ENCODE measurements around the gene FRG2. TPM values are rescaled to one million over a fixed set of nuclear protein-coding genes. Genes with fewer than 3 reads are reported as not detected.
"Not testable (repeated sequence)": the region's sequence is repeated elsewhere in the genome, so short reads cannot be mapped to it uniquely, and the experiment has no call there.

The FRG2 gene
- total RNA-seq, 1 donor = not detected

DNA sequence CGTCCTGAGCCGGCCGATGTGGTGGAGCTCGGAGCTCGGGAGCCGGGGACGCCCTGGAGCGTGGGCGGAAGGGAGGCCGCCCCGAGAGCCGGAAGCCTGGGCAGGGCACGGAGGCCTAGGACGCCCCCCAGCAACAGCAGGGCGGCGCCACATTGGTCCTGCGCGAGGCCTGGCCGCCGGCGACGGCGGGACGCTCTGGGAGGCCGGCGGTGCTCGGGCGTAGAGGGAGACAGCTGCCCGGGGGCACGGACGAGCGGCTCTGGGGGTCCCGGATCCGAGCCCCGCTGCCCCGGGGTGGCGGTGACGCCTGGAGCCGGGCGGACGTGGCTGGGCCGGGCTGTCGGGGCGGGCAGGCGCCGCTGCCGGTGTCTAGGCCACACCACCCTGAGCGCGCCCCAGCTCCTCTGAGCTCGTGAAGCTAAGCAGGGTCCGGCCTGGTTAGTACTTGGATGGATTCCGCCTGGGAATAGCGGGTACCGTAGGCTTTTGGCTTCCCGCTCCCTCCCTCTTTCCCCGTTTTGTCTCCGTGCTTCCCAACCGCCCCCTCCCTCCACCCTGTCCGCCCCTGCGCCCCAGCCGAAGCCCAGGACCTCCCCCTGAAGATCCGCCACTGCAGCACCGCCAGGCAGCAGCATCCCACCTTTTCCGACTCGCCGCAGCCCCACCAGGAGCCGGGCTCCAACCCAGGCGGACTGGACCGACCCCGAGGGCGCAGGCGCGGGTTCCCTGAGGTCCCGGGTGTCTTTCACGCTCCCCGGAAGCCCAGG lies 12.1 kb downstream of the FRG2 start:
- TF ChIP-seq, protein P1, sequence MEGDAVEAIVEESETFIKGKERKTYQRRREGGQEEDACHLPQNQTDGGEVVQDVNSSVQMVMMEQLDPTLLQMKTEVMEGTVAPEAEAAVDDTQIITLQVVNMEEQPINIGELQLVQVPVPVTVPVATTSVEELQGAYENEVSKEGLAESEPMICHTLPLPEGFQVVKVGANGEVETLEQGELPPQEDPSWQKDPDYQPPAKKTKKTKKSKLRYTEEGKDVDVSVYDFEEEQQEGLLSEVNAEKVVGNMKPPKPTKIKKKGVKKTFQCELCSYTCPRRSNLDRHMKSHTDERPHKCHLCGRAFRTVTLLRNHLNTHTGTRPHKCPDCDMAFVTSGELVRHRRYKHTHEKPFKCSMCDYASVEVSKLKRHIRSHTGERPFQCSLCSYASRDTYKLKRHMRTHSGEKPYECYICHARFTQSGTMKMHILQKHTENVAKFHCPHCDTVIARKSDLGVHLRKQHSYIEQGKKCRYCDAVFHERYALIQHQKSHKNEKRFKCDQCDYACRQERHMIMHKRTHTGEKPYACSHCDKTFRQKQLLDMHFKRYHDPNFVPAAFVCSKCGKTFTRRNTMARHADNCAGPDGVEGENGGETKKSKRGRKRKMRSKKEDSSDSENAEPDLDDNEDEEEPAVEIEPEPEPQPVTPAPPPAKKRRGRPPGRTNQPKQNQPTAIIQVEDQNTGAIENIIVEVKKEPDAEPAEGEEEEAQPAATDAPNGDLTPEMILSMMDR (IDR thresholded peaks at IDR 0.05; ENCODE audit: insufficient read depth, low read length) = no peak

DNA sequence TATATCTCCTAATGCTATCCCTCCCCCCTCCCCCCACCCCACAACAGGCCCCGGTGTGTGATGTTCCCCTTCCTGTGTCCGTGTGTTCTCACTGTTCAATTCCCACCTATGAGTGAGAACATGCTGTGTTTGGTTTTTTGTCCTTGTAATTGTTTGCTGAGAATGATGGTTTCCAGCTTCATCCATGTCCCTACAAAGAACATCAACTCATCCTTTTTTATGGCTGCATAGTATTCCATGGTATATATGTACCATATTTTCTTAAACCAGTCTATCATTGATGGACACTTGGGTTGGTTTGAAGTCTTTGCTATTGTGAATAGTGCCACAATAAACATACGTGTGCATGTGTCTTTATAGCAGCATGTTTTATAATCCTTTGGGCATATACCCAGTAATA lies 37.1 kb downstream of the FRG2 start:
- H3K4me3 ChIP-seq (ENCODE audit: low read depth, low read length); DNase-seq (ENCODE audit: low read depth): not testable (repeated sequence)

More for the DNA sequence above, 12.1 kb downstream of the FRG2 start:
- no peak for DNase-seq (ENCODE audit: low read depth)
- no peak overlapping the region for H3K4me3 ChIP-seq (ENCODE audit: low read depth, low read length)

- TF ChIP-seq, protein P1 (IDR thresholded peaks at IDR 0.05; ENCODE audit: insufficient read depth, low read length) = no peak
- no peak for DNase-seq (ENCODE audit: low read depth)
- no peak overlapping the region for H3K4me3 ChIP-seq (ENCODE audit: low read depth, low read length)
These were observed 38.1 kb downstream of the FRG2 start for GRCh38 chr4:189988877-189989431.

GRCh38 chr4:189985651-189986243 lies 41.3 kb downstream of the FRG2 start:
- DNase-seq (ENCODE audit: low read depth); H3K4me3 ChIP-seq (ENCODE audit: low read depth, low read length): not testable (repeated sequence)

DNA sequence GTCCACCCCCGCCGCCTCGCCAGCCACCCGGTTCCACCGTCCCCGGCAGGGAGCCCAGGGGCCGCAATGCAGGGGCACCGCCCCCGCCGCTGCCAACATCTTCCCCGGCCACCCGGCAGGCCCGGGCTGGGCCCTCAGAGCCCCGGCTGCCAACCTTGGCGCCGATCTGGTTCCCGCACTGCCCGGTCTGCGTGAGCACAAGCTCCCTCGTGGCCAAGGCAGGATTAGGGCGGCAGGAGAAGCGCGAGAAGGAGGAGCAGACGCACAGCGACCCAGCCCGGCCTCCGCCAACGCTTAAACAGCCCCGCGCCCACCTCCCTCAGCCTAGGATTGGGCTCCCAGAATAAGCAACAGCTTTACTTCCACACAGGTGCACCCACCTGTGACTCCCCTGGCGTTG lies 42.4 kb downstream of the FRG2 start:
- DNase-seq (ENCODE audit: low read depth) = not testable (repeated sequence)

GRCh38 chr4:189983916-189984526 lies 43.0 kb downstream of the FRG2 start:
- not testable (repeated sequence) for H3K4me3 ChIP-seq (ENCODE audit: low read depth, low read length); DNase-seq (ENCODE audit: low read depth)

More for the DNA sequence above, 42.4 kb downstream of the FRG2 start:
- not testable (repeated sequence) for H3K4me3 ChIP-seq (ENCODE audit: low read depth, low read length)

GRCh38 chr4:189981970-189982369 lies 45.1 kb downstream of the FRG2 start:
- TF ChIP-seq, protein P1 (IDR thresholded peaks at IDR 0.05; ENCODE audit: insufficient read depth, low read length) = no peak
- DNase-seq (ENCODE audit: low read depth) = no peak
- H3K4me3 ChIP-seq (ENCODE audit: low read depth, low read length) = no peak overlapping the region

GRCh38 chr4:189980292-189980691 lies 46.8 kb downstream of the FRG2 start:
- DNase-seq (ENCODE audit: low read depth) = not testable (repeated sequence)

DNA sequence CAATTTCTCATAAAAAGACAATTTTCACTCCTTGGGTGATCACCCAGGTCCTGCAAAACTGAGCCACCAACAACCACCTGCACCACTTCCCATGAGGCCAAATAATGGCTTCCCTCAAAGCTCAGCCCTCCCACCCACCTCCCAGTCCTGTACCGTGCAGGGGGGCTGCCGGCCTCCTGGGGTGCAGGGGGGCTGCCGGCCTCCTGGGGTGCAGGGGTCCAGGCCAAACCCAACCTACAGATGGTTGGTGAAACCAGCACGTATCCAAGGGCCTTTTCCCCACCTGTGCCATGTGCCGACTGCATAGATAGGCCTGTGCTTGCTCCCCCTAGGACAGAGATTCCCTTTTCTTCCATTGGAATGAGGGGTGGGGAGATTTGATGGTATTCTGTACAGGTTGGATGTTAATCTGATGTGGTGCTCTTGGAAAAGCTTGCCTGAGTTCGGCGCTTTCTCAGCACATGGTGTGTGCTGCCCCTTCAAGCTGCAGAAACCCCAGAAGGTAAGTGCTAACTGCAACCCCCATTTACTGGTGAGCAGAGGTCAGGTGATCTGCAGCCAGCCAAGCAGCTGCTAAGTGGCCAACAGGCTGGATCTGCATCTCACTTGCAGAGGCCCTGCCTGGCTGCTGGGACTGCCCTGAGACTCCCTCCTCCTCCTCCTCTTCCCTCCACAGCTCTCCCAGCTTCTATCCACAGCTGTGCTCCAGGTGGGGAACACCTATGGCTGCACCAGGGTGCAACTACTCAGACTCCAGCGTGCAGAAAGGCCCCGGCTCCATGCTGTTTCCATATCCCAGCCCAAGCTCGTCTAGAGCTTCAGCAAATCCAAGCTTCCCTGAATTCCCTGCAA lies 47.6 kb downstream of the FRG2 start:
- TF ChIP-seq, protein P1 (IDR thresholded peaks at IDR 0.05; ENCODE audit: insufficient read depth, low read length) = no peak
- DNase-seq (ENCODE audit: low read depth) = no peak
- H3K4me3 ChIP-seq (ENCODE audit: low read depth, low read length) = no peak overlapping the region

More at GRCh38 chr4:189980292-189980691, 46.8 kb downstream of the FRG2 start:
- H3K4me3 ChIP-seq (ENCODE audit: low read depth, low read length) = not testable (repeated sequence)
